GM12878 (cell line): ENCODE results near the gene MTA3. TPM values are rescaled to one million over a fixed set of nuclear protein-coding genes. Genes with fewer than 3 reads are reported as not detected.

ENCODE experiments used
- BCLAF1 ChIP-seq: fragments of 450-650 bp; IDR thresholded peaks from 2 replicates; pipeline ENCODE4 v1.6.1; 2017; ENCODE audit warnings: antibody characterized with exemption, mild to moderate bottlenecking, moderate library complexity
- CHD1 ChIP-seq: IDR thresholded peaks from 2 replicates; pipeline ENCODE4 v1.6.1; 2012; ENCODE audit warnings: low read depth, low read length, improper control_type of control experiment
- CHD2 ChIP-seq: IDR thresholded peaks from 2 replicates; pipeline ENCODE4 v1.6.1; 2011; ENCODE audit warnings: low read depth, low read length, improper control_type of control experiment, borderline replicate concordance
- EED ChIP-seq: sonication (generic); IDR thresholded peaks from 2 replicates; pipeline ENCODE4 v1.6.1; 2016; ENCODE audit warnings: antibody characterized with exemption, low read depth
- FOXK2 ChIP-seq: fragments of 450-650 bp; IDR thresholded peaks from 2 replicates; pipeline ENCODE4 v1.6.1; 2017; ENCODE audit warnings: mild to moderate bottlenecking, moderate library complexity
- GABPA ChIP-seq: IDR thresholded peaks from 2 replicates; pipeline ENCODE4 v1.6.1; 2014; ENCODE audit warnings: antibody characterized with exemption, low read depth, mild to moderate bottlenecking, inconsistent platforms
- HDAC6 ChIP-seq: fragments of 200-600 bp; sonication (generic); IDR thresholded peaks from one replicate; pipeline ENCODE4 v1.8.0; 2017; ENCODE audit warnings: antibody characterized with exemption; ENCODE audit not compliant: unreplicated experiment
- MTA2 ChIP-seq: fragments of 450-650 bp; IDR thresholded peaks from 2 replicates; pipeline ENCODE4 v1.6.1; 2016; ENCODE audit warnings: low read depth, mild to moderate bottlenecking, moderate library complexity
- NFXL1 ChIP-seq: fragments of 450-650 bp; IDR thresholded peaks from 2 replicates; pipeline ENCODE4 v1.6.1; 2017; ENCODE audit warnings: antibody characterized with exemption, mild to moderate bottlenecking, borderline replicate concordance
- NFYA ChIP-seq: IDR thresholded peaks from 2 replicates; pipeline ENCODE4 v1.6.1; 2011; ENCODE audit warnings: low read depth, mild to moderate bottlenecking, low read length, improper control_type of control experiment, borderline replicate concordance
- NKRF ChIP-seq: fragments of 450-650 bp; conservative IDR thresholded peaks from 2 replicates; pipeline ENCODE4 v1.6.1; 2017; ENCODE audit warnings: mild to moderate bottlenecking, moderate library complexity
- NR2C2 ChIP-seq: IDR thresholded peaks from 2 replicates; pipeline ENCODE4 v1.6.1; 2011; ENCODE audit warnings: borderline replicate concordance, low read depth; ENCODE audit not compliant: control insufficient read depth, insufficient read length
- NR2F1 ChIP-seq: fragments of 450-650 bp; conservative IDR thresholded peaks from 2 replicates; pipeline ENCODE4 v1.6.1; 2017; ENCODE audit warnings: mild to moderate bottlenecking
- RCOR1 ChIP-seq: conservative IDR thresholded peaks from 2 replicates; pipeline ENCODE4 v1.6.1; 2012; ENCODE audit warnings: low read depth, low read length, improper control_type of control experiment
- SKIL ChIP-seq: fragments of 450-650 bp; IDR thresholded peaks from 2 replicates; pipeline ENCODE4 v1.6.1; 2017; ENCODE audit warnings: mild to moderate bottlenecking, low read depth, inconsistent platforms; ENCODE audit not compliant: poor library complexity, severe bottlenecking
- SREBF1 ChIP-seq: IDR thresholded peaks from 2 replicates; pipeline ENCODE4 v1.6.1; 2012; ENCODE audit warnings: mild to moderate bottlenecking, low read length
- SRF ChIP-seq, 2 experiments: IDR thresholded peaks; 2 replicates each; pipeline ENCODE4 v1.6.1; 2011; ENCODE audit warnings: low read depth in 2 of 2, low read length in 2 of 2, mild to moderate bottlenecking in 1 of 2, moderate library complexity in 1 of 2
- ZNF622 ChIP-seq: fragments of 450-650 bp; IDR thresholded peaks from 2 replicates; pipeline ENCODE4 v1.6.1; 2017; ENCODE audit warnings: mild to moderate bottlenecking, inconsistent platforms
- polyA plus RNA-seq, 11 experiments: library from polyadenylated mRNA; depleted of rRNA in 4 of 11; unstranded in 6 of 11; stranded (reverse) in 5 of 11; fragments of >200 nt; fragmentation: Nextera tagmentation in 4 of 11; fragmentation: Illumina TruSeq in 1 of 11; extraction: Ambion mirVana in 4 of 11; extraction: Trizol in 1 of 11; gene quantifications; 1 replicate in 1 of 11; 2 replicates in 10 of 11; pipeline versions ENCODE4 v1.2.1 to v1.2.3, GENCODE V29; 2011 to 2016; ENCODE audit warnings: inconsistent platforms in 2 of 11, missing spikeins in 2 of 11, low read depth in 1 of 11
- total RNA-seq, 4 experiments: library from RNA; depleted of rRNA in 3 of 4; stranded (reverse); fragments of >200 nt in 3 of 4; fragmentation: Illumina TruSeq in 1 of 4; extraction: Trizol in 1 of 4; gene quantifications; 2 replicates each; pipeline versions ENCODE4 v1.2.1 to v1.2.3, GENCODE V29; 2013 to 2021
- TF ChIP-seq, protein P1 (sequence below): IDR thresholded peaks from 2 replicates; pipeline ENCODE4 v1.6.1; 2011; ENCODE audit warnings: low read depth, low read length, improper control_type of control experiment, borderline replicate concordance
- TF ChIP-seq, protein P2 (sequence below): fragments of 450-650 bp; IDR thresholded peaks from 2 replicates; pipeline ENCODE4 v1.6.1; 2016; ENCODE audit warnings: mild to moderate bottlenecking

The MTA3 gene
- total and polyA plus RNA-seq, 10 of the 15 experiments (the other 5 are each of a cell fraction or from before 2014, with no cell fraction given) = 17.6 to 45.5 (median 26.5) TPM

DNA sequence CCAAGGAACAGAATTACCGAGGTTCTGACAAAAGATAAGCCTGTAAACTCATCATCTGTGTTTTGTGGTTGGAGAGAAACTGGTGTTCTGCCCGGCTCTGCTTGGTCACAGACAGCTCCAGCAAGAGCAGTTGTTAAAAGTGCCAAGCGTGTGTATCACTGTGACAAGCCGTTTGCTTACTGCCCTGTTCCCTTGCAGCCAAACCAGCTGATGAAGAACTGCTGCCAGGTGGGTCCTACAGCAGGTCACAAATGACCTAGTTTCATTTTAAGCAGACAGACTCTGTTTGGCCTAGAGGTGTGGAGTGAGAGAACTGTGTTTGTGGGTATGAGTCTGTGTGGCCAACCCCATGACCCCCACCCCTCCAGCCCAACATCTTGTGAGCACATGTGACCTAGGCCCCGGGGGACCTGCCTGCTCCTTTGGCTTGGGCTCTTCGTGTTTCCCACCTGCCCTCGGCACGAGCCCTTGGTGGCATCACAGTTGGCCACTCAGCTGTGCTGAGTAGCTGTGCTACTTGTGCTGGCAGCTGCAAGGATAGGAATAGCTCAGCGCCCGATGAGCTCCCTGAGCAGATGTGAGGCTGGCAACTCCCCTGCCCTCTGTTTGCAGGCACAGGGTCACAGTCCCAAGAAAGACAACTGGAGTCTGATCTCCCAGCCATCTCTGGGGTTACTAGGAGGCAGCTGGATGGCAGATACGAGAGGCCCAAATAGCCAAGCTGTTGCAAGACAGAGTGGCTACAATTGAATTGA is 185.8 kb downstream of the MTA3 start (continued):
- TF ChIP-seq BCLAF1 (no peak), FOXK2 (no peak), HDAC6 (no peak), CHD1 (no peak), SRF (IDR thresholded peaks at IDR 0.05; ENCODE audit: low read depth in 2 of 2, low read length in 2 of 2) (no peak), MTA2 (peak; percentile 67), GABPA (no peak), NR2F1 (peak; percentile 85), SREBF1 (no peak), SKIL (peak; percentile 45), EED (no peak), NFYA (no peak), RCOR1 (no peak), NR2C2 (no peak), NFXL1 (no peak), CHD2 (no peak), ZNF622 (no peak), NKRF (no peak)
- TF ChIP-seq, protein P1, sequence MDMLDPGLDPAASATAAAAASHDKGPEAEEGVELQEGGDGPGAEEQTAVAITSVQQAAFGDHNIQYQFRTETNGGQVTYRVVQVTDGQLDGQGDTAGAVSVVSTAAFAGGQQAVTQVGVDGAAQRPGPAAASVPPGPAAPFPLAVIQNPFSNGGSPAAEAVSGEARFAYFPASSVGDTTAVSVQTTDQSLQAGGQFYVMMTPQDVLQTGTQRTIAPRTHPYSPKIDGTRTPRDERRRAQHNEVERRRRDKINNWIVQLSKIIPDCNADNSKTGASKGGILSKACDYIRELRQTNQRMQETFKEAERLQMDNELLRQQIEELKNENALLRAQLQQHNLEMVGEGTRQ = peak; percentile 50
- TF ChIP-seq, protein P2, sequence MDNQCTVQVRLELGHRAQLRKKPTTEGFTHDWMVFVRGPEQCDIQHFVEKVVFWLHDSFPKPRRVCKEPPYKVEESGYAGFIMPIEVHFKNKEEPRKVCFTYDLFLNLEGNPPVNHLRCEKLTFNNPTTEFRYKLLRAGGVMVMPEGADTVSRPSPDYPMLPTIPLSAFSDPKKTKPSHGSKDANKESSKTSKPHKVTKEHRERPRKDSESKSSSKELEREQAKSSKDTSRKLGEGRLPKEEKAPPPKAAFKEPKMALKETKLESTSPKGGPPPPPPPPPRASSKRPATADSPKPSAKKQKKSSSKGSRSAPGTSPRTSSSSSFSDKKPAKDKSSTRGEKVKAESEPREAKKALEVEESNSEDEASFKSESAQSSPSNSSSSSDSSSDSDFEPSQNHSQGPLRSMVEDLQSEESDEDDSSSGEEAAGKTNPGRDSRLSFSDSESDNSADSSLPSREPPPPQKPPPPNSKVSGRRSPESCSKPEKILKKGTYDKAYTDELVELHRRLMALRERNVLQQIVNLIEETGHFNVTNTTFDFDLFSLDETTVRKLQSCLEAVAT = no peak; the same call in 1 of the 2 replicates
